ENCODE measurements around the gene TPRG1. TPM values are rescaled to one million over a fixed set of nuclear protein-coding genes. Genes with fewer than 3 reads are reported as not detected.

TPRG1 gene
- total RNA-seq, 2 donors from 2014 or later: 1.1 to 1.8 TPM

- H3K27me3 ChIP-seq: no peaks in the 10 kb centered on the region
- H3K27ac ChIP-seq: no peak overlapping the region
- TF ChIP-seq CTCF (IDR thresholded peaks at IDR 0.05): no peak
- no peak overlapping the region for H3K4me3 ChIP-seq
- no peak for DNase-seq
- H3K9ac ChIP-seq (ENCODE audit: low read depth in 2 of 2, low read length in 2 of 2): no peak overlapping the region
- no peaks in the 10 kb centered on the region for H3K36me3 ChIP-seq
- H3K4me1 ChIP-seq: no peaks in the 10 kb centered on the region
- intact Hi-C loops (cut with DNase I): no loop called here
- no peaks in the 10 kb centered on the region for H3K9me3 ChIP-seq
Measured at GRCh38 chr3:189192725-189193124, 21.0 kb downstream of the TPRG1 start.

- DNase-seq: no peak
Measured at GRCh38 chr3:189195302-189195701, 23.5 kb downstream of the TPRG1 start.

GRCh38 chr3:189202106-189202505 is 30.3 kb downstream of the TPRG1 start:
- H3K27ac ChIP-seq: no peak overlapping the region
- H3K27me3 ChIP-seq: no peaks in the 10 kb centered on the region
- H3K36me3 ChIP-seq: no peaks in the 10 kb centered on the region
- intact Hi-C loops (cut with DNase I): no loop called here
- no peak overlapping the region for H3K4me3 ChIP-seq
- no peak for TF ChIP-seq CTCF (IDR thresholded peaks at IDR 0.05)
- no peaks in the 10 kb centered on the region for H3K4me1 ChIP-seq
- H3K9me3 ChIP-seq: no peaks in the 10 kb centered on the region
- no peak overlapping the region for H3K9ac ChIP-seq (ENCODE audit: low read depth in 2 of 2, low read length in 2 of 2)
- DNase-seq: no peak

More at GRCh38 chr3:189195302-189195701, 23.5 kb downstream of the TPRG1 start:
- no peaks in the 10 kb centered on the region for H3K36me3 ChIP-seq
- no peaks in the 10 kb centered on the region for H3K4me1 ChIP-seq
- no peak for TF ChIP-seq CTCF (IDR thresholded peaks at IDR 0.05)
- H3K9me3 ChIP-seq: no peaks in the 10 kb centered on the region
- intact Hi-C loops (cut with DNase I): no loop called here
- no peak overlapping the region for H3K27ac ChIP-seq
- H3K9ac ChIP-seq (ENCODE audit: low read depth in 2 of 2, low read length in 2 of 2): no peak overlapping the region
- H3K27me3 ChIP-seq: no peaks in the 10 kb centered on the region
- H3K4me3 ChIP-seq: no peak overlapping the region

GRCh38 chr3:189202583-189202982 is 30.8 kb downstream of the TPRG1 start:
- no peak overlapping the region for H3K9ac ChIP-seq (ENCODE audit: low read depth in 2 of 2, low read length in 2 of 2)
- H3K4me1 ChIP-seq: no peaks in the 10 kb centered on the region
- H3K9me3 ChIP-seq: no peaks in the 10 kb centered on the region
- intact Hi-C loops (cut with DNase I): no loop called here
- TF ChIP-seq CTCF (IDR thresholded peaks at IDR 0.05): no peak
- no peak overlapping the region for H3K4me3 ChIP-seq
- H3K27ac ChIP-seq: no peak overlapping the region
- H3K27me3 ChIP-seq: no peaks in the 10 kb centered on the region
- DNase-seq: no peak
- no peaks in the 10 kb centered on the region for H3K36me3 ChIP-seq

- intact Hi-C loops (cut with DNase I): no loop called here
- Histone ChIP-seq H3K9me3 (no peaks in the 10 kb centered on the region), H3K36me3 (no peaks in the 10 kb centered on the region), H3K27ac (no peak overlapping the region), H3K4me3 (no peak overlapping the region), H3K4me1 (no peaks in the 10 kb centered on the region), H3K9ac (ENCODE audit: low read depth in 2 of 2, low read length in 2 of 2) (no peak overlapping the region), H3K27me3 (no peaks in the 10 kb centered on the region)
- no peak for TF ChIP-seq CTCF (IDR thresholded peaks at IDR 0.05)
- no peak for DNase-seq
Measured at GRCh38 chr3:189204167-189204866, 32.5 kb downstream of the TPRG1 start.
